Activated naive CD4-positive, alpha-beta T cell treated with anti-CD3 and anti-CD28 coated beads, Interleukin-2, amount 10 ng/mL, durations not matched to agents 7 days and 5 days (primary cell): ENCODE data around the gene ANKRD11.

Source experiments
- CTCF ChIA-PET: fragments of 350-600 bp; sonication (Branson Sonifier 250); formaldehyde crosslinking; loops from one replicate; lab custom pipeline; 2021; ENCODE audit warnings: antibody characterized with exemption; lab: Charles Lee
- DNase-seq: peaks from one replicate; pipeline ENCODE4 v3.0.0-alpha.2; 2020
- H3K27ac Mint-ChIP-seq: one replicate; pipeline ENCODE4 v1.8.0; 2021; ENCODE audit warnings: mild to moderate bottlenecking, moderate library complexity, mixed read lengths
- H3K27me3 Mint-ChIP-seq: one replicate; pipeline ENCODE4 v1.8.0; 2021; ENCODE audit warnings: mild to moderate bottlenecking, mixed read lengths
- H3K36me3 Mint-ChIP-seq: one replicate; pipeline ENCODE4 v1.8.0; 2021; ENCODE audit warnings: mixed read lengths
- H3K4me1 Mint-ChIP-seq: one replicate; pipeline ENCODE4 v1.8.0; 2021; ENCODE audit warnings: mixed read lengths
- H3K4me3 Mint-ChIP-seq: one replicate; pipeline ENCODE4 v1.8.0; 2021; ENCODE audit warnings: mild to moderate bottlenecking, moderate library complexity, mixed read lengths
- H3K9me3 Mint-ChIP-seq: one replicate; pipeline ENCODE4 v1.8.0; 2021; ENCODE audit warnings: mixed read lengths

The ANKRD11 gene

DNA sequence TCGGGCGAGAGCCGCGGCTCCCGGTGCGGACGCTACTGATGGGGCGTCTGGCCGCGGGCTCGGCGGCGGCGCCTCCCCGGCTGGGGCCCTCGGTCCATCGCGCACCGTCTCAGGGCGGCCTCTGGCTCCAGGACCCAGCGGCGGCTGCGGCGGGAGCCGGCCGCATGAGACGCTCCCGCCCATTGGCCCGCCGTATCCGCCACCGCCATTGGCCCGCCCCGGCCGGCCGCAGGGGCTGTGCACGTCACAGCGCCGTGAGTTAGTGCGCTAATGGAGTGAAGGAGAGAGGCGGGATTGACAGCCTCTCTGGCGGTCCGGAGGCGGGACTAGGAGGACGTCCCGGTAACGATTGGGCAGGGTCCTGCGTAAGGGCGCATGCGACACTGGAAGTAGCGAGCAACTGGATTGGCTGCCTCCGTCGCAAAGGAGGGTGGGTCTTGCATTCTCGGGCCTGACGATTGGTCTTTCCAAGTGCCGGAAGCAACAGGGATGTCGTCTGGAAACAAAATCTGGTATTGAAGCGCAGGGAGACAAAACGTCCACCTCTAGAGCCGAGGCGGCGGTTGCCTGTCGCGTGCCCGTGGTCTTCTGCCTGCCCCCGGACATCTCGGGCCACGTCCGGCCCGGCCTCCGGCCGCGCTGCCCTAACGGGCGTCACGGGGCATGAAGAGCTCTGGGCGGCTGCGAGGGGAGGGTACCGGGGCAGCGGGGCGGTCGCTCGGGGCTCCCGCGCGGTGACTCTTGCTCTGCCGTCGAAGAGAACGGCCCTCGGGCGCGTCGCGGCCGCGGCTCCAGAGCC lies at the start of gene ANKRD11:
TSS of gene ANKRD11 (minus strand) at position 123 of the 799 bp plus-strand sequence. CDS start 173,542 bp downstream, outside the sequence.
- Mint-ChIP-seq H3K27me3 (no peaks in the 10 kb centered on the region), H3K4me1 (peaks cover 59% of the 10 kb centered on the region), H3K36me3 (peaks cover 25% of the 10 kb centered on the region), H3K4me3 (peak within 1 kb of the TSS; percentile 94), H3K9me3 (no peaks in the 10 kb centered on the region), H3K27ac (peak within 1 kb of the TSS; percentile 98)
- CTCF ChIA-PET = no interaction called here
- DNase-seq = peak; percentile 99

DNA sequence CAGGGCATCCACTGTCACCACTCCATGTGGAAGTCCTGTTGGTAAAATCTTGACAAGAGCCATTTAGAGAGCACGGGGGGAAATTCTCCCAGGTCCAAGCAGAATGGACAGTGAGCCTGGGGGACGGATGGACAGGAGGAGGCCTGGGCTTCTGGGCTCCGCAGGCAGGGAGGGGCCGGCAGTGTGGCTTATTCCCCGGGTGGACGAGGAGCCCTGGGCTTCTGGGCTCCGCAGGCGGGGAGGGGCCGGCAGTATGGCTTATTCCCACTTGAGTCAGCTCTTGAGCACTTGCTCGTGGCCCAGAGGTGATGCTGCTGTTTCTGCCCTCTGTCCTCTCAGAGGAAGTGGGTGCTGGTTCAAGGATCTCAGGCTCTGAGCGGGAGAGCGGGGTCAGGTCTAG lies 47.9 kb upstream of the ANKRD11 start:
- Mint-ChIP-seq H3K27ac (peak overlapping the region; percentile 49), H3K36me3 (peaks cover 34% of the 10 kb centered on the region), H3K27me3 (no peaks in the 10 kb centered on the region), H3K4me3 (no peak overlapping the region), H3K9me3 (no peaks in the 10 kb centered on the region), H3K4me1 (peaks cover 24% of the 10 kb centered on the region)
- CTCF ChIA-PET = no interaction called here
- DNase-seq = no peak

GRCh38 chr16:89537549-89537925 lies 47.2 kb upstream of the ANKRD11 start:
- Mint-ChIP-seq H3K4me1 (peaks cover 24% of the 10 kb centered on the region), H3K4me3 (no peak overlapping the region), H3K36me3 (peaks cover 42% of the 10 kb centered on the region), H3K27ac (peak overlapping the region; percentile 19), H3K27me3 (no peaks in the 10 kb centered on the region), H3K9me3 (no peaks in the 10 kb centered on the region)
- CTCF ChIA-PET = interaction anchor here (0.9 kb wide), 1 partner anchor 12 kb away, joined by 4 read pairs; no protein-coding TSS in a partner anchor
- DNase-seq = no peak

DNA sequence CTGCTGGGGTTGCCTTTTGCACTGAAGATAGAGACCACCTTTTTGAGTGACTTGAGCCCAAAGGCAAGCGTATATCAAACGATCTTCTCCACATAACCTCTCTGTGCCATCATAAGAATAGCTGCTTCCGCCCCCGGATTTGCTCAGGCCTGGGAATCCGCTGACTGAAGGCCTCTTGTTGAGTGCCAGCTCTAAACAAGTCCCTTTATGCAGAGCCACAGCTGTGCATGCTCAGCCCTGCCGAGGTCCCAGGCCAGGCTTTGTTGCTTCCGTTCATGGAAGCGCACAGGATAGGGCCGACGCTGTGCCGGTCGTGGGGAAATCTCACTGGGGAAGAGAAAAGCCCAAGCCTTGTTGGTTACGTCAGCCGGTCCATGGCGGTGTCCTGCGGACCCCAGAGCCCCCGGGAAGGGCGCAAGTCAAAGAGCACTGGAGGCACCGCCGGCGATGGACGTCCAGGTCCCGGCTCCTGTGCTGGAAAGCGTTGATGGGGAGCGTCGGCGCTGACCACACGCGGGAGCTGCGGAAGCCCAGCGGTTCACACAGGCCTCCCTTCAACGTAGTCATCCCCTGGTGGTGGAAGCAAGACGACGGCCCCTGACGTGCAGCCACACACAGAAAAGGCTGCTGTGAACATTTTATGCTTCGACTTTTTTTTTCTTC lies 46.7 kb upstream of the ANKRD11 start:
- Mint-ChIP-seq H3K27me3 (no peaks in the 10 kb centered on the region), H3K4me3 (no peak overlapping the region), H3K27ac (peak overlapping the region; percentile 24), H3K36me3 (peaks cover 46% of the 10 kb centered on the region), H3K9me3 (no peaks in the 10 kb centered on the region), H3K4me1 (peaks cover 24% of the 10 kb centered on the region)
- CTCF ChIA-PET = interaction anchor here (0.9 kb wide), 1 partner anchor 13 kb away, joined by 4 read pairs; no protein-coding TSS in a partner anchor
- no peak for DNase-seq

GRCh38 chr16:89536371-89536770 lies 46.0 kb upstream of the ANKRD11 start:
- peaks cover 24% of the 10 kb centered on the region for H3K4me1 Mint-ChIP-seq
- H3K27ac Mint-ChIP-seq = peak overlapping the region; percentile 24
- no peak for DNase-seq
- H3K9me3 Mint-ChIP-seq = no peaks in the 10 kb centered on the region
- CTCF ChIA-PET = no interaction called here
- H3K36me3 Mint-ChIP-seq = peaks cover 50% of the 10 kb centered on the region
- no peak overlapping the region for H3K4me3 Mint-ChIP-seq
- no peaks in the 10 kb centered on the region for H3K27me3 Mint-ChIP-seq

DNA sequence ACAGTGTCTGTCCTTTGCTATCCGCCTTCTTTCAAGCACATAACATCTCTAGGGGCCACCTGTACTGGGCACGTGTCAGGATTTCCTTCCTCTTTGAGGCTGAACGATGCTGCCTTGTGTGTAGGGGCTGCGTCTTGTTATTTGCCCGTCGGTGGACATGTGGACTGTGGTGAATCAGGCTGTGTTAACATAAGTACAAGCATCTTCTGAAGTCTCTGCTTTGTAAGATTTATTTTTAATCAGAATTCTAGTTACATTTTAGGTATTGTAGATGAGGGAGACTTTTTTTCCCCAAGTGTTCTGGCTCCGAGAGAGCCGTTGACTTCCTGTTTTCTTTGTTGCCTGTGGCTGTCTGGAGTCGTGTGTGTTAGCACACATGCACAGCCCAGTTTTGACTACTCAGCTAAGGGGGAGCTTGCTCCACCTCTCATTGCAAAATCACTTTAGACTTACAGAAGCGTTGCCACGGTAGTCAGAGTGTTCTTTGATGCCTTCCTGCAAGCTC lies 43.9 kb upstream of the ANKRD11 start:
- peak overlapping the region; percentile 94 for H3K27ac Mint-ChIP-seq
- H3K36me3 Mint-ChIP-seq = peaks cover 56% of the 10 kb centered on the region
- no peaks in the 10 kb centered on the region for H3K9me3 Mint-ChIP-seq
- DNase-seq = peak; percentile 70
- H3K4me1 Mint-ChIP-seq = peaks cover 24% of the 10 kb centered on the region
- CTCF ChIA-PET = interaction anchor here (0.8 to 1.7 kb wide), 2 partner anchors 23 to 25 kb away, joined by 3 to 5 read pairs; no protein-coding TSS in a partner anchor
- H3K4me3 Mint-ChIP-seq = peak overlapping the region; percentile 32
- H3K27me3 Mint-ChIP-seq = no peaks in the 10 kb centered on the region

GRCh38 chr16:89531821-89532526 lies 41.6 kb upstream of the ANKRD11 start:
- CTCF ChIA-PET = interaction anchor here (0.8 to 1.6 kb wide), 2 partner anchors 21 to 25 kb away, joined by 3 to 5 read pairs; no protein-coding TSS in a partner anchor
- DNase-seq = no peak
- Mint-ChIP-seq H3K36me3 (peaks cover 61% of the 10 kb centered on the region), H3K4me1 (peaks cover 24% of the 10 kb centered on the region), H3K9me3 (no peaks in the 10 kb centered on the region), H3K4me3 (no peak overlapping the region), H3K27ac (peak overlapping the region; percentile 62), H3K27me3 (no peaks in the 10 kb centered on the region)

DNA sequence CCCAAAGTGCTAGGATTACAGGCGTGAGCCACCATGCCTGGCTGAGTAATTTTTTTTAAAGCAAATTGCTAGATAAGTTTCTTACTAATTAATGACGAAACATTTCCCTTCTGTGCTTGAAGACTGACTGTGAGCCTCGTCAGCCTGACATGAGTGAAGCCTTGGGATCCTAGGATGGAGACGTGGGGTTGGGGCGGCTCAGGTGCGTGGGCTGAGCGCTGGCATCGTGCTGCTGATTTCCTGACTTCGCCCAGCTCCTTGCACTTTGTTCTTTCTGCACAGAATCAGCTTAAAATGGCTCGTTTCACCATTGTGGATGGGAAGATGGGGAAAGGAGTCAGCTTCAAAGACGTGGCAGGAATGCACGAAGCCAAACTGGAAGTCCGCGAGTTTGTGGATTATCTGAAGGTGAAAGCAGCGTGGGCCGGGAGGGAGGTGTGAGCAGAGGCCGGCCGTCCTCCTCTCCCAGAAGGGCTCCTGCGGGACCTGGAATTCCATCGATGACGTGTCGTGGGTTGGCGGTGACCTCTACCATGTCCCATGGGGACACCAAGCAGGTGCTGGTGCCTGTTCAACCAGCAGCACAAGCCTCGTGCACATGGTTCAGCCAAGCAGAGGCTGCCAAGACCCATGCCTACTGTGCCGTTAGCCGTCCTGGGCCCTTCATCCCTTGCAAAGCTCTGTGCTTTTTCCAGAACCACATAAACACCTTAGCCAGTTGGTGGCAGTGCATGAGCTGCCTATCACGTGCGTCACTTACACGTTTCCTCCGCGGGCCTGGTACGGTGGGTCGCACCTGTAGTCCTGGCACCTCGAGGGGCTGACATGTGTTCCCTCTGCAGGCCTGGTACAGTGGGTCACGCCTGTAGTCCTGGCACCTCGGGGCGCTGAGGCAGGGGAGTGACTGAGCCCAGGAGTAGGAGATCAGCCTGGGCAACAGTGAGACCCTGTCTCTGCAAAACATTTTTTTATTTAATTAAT lies 40.3 kb upstream of the ANKRD11 start:
- CTCF ChIA-PET = interaction anchor here (1.6 kb wide), 1 partner anchor 22 kb away, joined by 5 read pairs; no protein-coding TSS in a partner anchor
- no peak for DNase-seq
- Mint-ChIP-seq H3K27me3 (no peaks in the 10 kb centered on the region), H3K27ac (no peak overlapping the region), H3K4me3 (no peak overlapping the region), H3K9me3 (no peaks in the 10 kb centered on the region), H3K36me3 (peaks cover 65% of the 10 kb centered on the region), H3K4me1 (peaks cover 24% of the 10 kb centered on the region)

DNA sequence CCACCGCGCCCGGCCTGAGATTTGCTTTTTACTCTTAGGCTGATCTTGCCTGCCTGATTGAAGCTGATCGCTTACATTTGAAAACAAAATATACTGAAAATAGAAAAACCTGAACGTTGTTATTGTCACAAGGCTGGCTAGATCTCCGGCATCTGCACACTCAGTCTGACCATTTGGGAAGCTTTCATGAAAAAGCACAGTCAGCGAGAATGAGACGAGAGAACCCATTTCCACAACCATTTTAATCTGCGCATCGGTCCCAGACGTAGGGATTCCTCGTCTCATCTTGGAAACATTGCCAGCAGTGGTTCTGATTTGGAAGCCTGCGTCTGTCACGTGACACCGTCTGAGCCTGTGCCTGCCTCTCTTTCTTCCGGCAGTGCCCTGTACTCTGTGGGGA lies 38.7 kb upstream of the ANKRD11 start:
- H3K4me1 Mint-ChIP-seq = peaks cover 8% of the 10 kb centered on the region
- no peak for DNase-seq
- H3K27me3 Mint-ChIP-seq = no peaks in the 10 kb centered on the region
- H3K9me3 Mint-ChIP-seq = no peaks in the 10 kb centered on the region
- CTCF ChIA-PET = no interaction called here
- H3K4me3 Mint-ChIP-seq = no peak overlapping the region
- H3K36me3 Mint-ChIP-seq = peaks cover 59% of the 10 kb centered on the region
- H3K27ac Mint-ChIP-seq = no peak overlapping the region

DNA sequence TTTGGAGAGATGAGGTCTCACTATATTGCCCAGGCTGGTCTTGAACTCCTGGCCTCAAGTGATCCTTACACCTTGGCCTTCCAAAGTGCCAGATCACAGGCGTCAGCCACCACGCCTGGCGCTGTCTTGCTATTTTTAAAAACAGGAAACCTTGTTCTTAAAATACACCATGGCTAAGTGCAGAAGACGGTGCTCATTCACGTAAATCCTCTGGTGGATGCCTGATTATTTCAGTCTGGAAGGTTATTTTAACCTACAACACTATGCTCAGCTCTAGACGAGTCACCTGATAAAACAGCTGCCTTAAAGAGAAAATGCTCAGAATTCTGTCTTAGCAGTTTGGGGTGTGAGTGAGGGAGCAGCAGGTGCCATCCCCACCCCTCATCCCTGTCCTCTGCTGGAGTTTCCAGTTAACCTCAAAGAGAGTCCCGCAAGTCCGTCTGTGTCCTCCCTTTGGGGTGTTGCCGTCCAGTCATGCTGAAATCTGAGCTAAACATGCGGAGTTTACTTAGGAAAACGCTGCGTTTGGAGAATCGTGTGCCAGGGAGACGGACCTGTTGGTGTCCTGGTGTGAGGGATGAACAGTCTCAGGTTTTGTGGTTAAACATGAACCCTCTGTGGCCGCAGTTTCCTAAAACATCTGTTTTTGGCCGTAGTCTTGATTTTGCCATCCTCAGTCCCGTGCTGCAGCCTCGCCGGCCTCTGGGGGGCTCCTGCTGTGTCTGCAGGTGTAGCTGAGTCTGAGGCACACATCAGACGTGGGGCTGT lies 35.0 kb upstream of the ANKRD11 start:
- H3K4me3 Mint-ChIP-seq = no peak overlapping the region
- no peaks in the 10 kb centered on the region for H3K4me1 Mint-ChIP-seq
- peaks cover 39% of the 10 kb centered on the region for H3K36me3 Mint-ChIP-seq
- CTCF ChIA-PET = no interaction called here
- no peak for DNase-seq
- H3K27ac Mint-ChIP-seq = no peak overlapping the region
- no peaks in the 10 kb centered on the region for H3K27me3 Mint-ChIP-seq
- H3K9me3 Mint-ChIP-seq = no peaks in the 10 kb centered on the region

DNA sequence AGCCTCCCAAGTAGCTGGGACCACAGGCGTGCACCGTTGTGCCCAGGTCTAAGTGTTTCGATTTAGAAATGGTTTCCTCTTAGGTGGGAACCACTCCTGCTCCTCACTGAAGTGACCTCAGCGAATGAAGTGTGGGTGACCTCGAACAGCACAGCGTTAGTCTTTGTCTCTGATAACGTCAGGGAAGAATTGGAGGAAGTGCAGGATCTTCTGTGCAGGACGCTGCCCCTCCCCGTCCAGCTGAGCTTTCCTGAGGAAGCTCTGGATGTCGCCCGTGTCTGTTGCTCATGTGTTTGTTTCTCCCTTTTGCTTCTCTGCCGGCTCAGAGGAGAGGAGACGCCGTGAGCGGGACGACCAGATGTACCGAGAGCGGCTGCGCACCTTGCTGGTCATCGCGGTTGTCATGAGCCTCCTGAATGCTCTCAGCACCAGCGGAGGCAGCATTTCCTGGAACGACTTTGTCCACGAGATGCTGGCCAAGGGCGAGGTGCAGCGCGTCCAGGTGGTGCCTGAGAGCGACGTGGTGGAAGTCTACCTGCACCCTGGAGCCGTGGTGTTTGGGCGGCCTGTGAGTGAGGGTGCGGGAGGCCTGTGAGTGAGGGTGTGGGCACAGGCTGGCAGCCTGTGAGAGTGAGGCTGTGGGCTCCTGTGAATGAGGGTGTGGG lies 33.5 kb upstream of the ANKRD11 start:
- H3K36me3 Mint-ChIP-seq = peaks cover 39% of the 10 kb centered on the region
- no peak overlapping the region for H3K27ac Mint-ChIP-seq
- H3K4me1 Mint-ChIP-seq = no peaks in the 10 kb centered on the region
- CTCF ChIA-PET = no interaction called here
- H3K9me3 Mint-ChIP-seq = no peaks in the 10 kb centered on the region
- no peak overlapping the region for H3K4me3 Mint-ChIP-seq
- H3K27me3 Mint-ChIP-seq = no peaks in the 10 kb centered on the region
- DNase-seq = no peak

DNA sequence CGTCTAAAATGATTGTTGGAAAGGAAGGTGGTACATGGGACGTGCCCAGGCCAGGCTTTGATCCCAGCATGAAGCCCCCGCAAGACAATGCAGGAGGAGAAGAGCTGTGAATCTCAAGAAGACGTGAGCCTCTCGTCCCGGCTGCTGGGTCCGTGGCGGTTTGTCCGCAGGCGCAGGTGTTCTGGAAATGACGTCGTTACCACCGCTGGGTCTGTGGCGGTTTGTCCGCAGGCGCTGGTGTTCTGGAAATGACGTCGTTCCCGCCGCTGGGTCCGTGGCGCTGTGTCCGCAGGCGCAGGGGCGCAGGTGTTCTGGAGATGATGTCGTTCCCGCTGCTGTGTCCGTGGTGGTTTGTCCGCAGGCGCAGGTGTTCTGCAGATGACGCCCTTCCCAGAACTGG lies 31.9 kb upstream of the ANKRD11 start:
- H3K27me3 Mint-ChIP-seq = no peaks in the 10 kb centered on the region
- no peaks in the 10 kb centered on the region for H3K4me1 Mint-ChIP-seq
- no peaks in the 10 kb centered on the region for H3K9me3 Mint-ChIP-seq
- DNase-seq = no peak
- H3K27ac Mint-ChIP-seq = no peak overlapping the region
- H3K4me3 Mint-ChIP-seq = no peak overlapping the region
- peaks cover 46% of the 10 kb centered on the region for H3K36me3 Mint-ChIP-seq
- CTCF ChIA-PET = no interaction called here
